ENCODE data around the gene RNU6-1. TPM values are rescaled to one million over a fixed set of nuclear protein-coding genes. Genes with fewer than 3 reads are reported as not detected.

The RNU6-1 gene
- total RNA-seq, 2 experiments from 2014 or later = not detected

- Histone ChIP-seq H3K4me3 (ENCODE audit: low read depth, low read length, poor library complexity, severe bottlenecking) (no peak overlapping the region), H3K79me2 (ENCODE audit: insufficient read depth, low read depth, low read length) (no peaks in the 10 kb centered on the region), H3K9me3 (ENCODE audit: low read length) (no peaks in the 10 kb centered on the region; the same call in 1 of the 2 replicates), H2AFZ (ENCODE audit: low read length) (0 out of 2 replicates have a peak overlapping the region, but pooled peaks have one; percentile 9), H3K4me1 (ENCODE audit: insufficient read depth, low read length, poor library complexity, severe bottlenecking) (peaks cover 30% of the 10 kb centered on the region), H3K27ac (ENCODE audit: low read depth, low read length, poor library complexity, severe bottlenecking) (no peak overlapping the region), H3K4me2 (ENCODE audit: low read length) (no peak overlapping the region), H3K36me3 (ENCODE audit: insufficient read depth, low read length) (no peaks in the 10 kb centered on the region), H4K20me1 (ENCODE audit: insufficient read depth, low read length) (no peaks in the 10 kb centered on the region), H3K9me2 (ENCODE audit: insufficient read depth, low read length) (no peaks in the 10 kb centered on the region)
- TF ChIP-seq EZH2phosphoT487 (IDR thresholded peaks at IDR 0.05; ENCODE audit: borderline replicate concordance, low read depth, low read length) = no peak
- TF ChIP-seq, protein P1, sequence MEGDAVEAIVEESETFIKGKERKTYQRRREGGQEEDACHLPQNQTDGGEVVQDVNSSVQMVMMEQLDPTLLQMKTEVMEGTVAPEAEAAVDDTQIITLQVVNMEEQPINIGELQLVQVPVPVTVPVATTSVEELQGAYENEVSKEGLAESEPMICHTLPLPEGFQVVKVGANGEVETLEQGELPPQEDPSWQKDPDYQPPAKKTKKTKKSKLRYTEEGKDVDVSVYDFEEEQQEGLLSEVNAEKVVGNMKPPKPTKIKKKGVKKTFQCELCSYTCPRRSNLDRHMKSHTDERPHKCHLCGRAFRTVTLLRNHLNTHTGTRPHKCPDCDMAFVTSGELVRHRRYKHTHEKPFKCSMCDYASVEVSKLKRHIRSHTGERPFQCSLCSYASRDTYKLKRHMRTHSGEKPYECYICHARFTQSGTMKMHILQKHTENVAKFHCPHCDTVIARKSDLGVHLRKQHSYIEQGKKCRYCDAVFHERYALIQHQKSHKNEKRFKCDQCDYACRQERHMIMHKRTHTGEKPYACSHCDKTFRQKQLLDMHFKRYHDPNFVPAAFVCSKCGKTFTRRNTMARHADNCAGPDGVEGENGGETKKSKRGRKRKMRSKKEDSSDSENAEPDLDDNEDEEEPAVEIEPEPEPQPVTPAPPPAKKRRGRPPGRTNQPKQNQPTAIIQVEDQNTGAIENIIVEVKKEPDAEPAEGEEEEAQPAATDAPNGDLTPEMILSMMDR (conservative IDR thresholded peaks at IDR 0.05; ENCODE audit: low read length) = no peak
- peak; percentile 13 for DNase-seq (ENCODE audit: low spot score)
- BruUV-seq (replicated peaks) = no TSS peak
- intact Hi-C loops (cut with micrococcal nuclease; ENCODE audit: unreplicated experiment) = no loop called here
- CTCF ChIA-PET (ENCODE audit: unreplicated experiment) = no interaction called here
- POLR2A ChIA-PET = interaction anchor here (0.8 kb wide), 1 partner anchor 106 kb away, joined by 3 read pairs; no protein-coding TSS in a partner anchor
Observed at GRCh38 chr15:67880651-67881182, 40.9 kb upstream of the RNU6-1 start.

GRCh38 chr15:67879440-67880129 lies 39.7 kb upstream of the RNU6-1 start:
- Histone ChIP-seq H3K79me2 (ENCODE audit: insufficient read depth, low read depth, low read length) (no peaks in the 10 kb centered on the region), H4K20me1 (ENCODE audit: insufficient read depth, low read length) (no peaks in the 10 kb centered on the region), H3K4me2 (ENCODE audit: low read length) (no peak overlapping the region), H3K4me1 (ENCODE audit: insufficient read depth, low read length, poor library complexity, severe bottlenecking) (peaks cover 26% of the 10 kb centered on the region), H3K9me2 (ENCODE audit: insufficient read depth, low read length) (no peaks in the 10 kb centered on the region), H3K4me3 (ENCODE audit: low read depth, low read length, poor library complexity, severe bottlenecking) (no peak overlapping the region), H3K27ac (ENCODE audit: low read depth, low read length, poor library complexity, severe bottlenecking) (no peak overlapping the region), H2AFZ (ENCODE audit: low read length) (no peak overlapping the region), H3K9me3 (ENCODE audit: low read length) (no peaks in the 10 kb centered on the region), H3K36me3 (ENCODE audit: insufficient read depth, low read length) (no peaks in the 10 kb centered on the region)
- no peak for DNase-seq (ENCODE audit: low spot score)
- BruUV-seq (replicated peaks) = no TSS peak
- CTCF ChIA-PET (ENCODE audit: unreplicated experiment) = no interaction called here
- POLR2A ChIA-PET = interaction anchor here (0.8 kb wide), 1 partner anchor 108 kb away, joined by 3 read pairs; no protein-coding TSS in a partner anchor
- no peak for TF ChIP-seq EZH2phosphoT487 (IDR thresholded peaks at IDR 0.05; ENCODE audit: borderline replicate concordance, low read depth, low read length)
- TF ChIP-seq, protein P1 (conservative IDR thresholded peaks at IDR 0.05; ENCODE audit: low read length) = no peak
- intact Hi-C loops (cut with micrococcal nuclease; ENCODE audit: unreplicated experiment) = no loop called here

GRCh38 chr15:67878712-67879206 lies 38.9 kb upstream of the RNU6-1 start:
- no peak overlapping the region for H3K27ac ChIP-seq (ENCODE audit: low read depth, low read length, poor library complexity, severe bottlenecking)
- DNase-seq (ENCODE audit: low spot score) = no peak
- H3K9me2 ChIP-seq (ENCODE audit: insufficient read depth, low read length) = no peaks in the 10 kb centered on the region
- TF ChIP-seq, protein P1 (conservative IDR thresholded peaks at IDR 0.05; ENCODE audit: low read length) = no peak
- TF ChIP-seq EZH2phosphoT487 (IDR thresholded peaks at IDR 0.05; ENCODE audit: borderline replicate concordance, low read depth, low read length) = no peak
- H3K79me2 ChIP-seq (ENCODE audit: insufficient read depth, low read depth, low read length) = no peaks in the 10 kb centered on the region
- no peak overlapping the region for H3K4me2 ChIP-seq (ENCODE audit: low read length)
- ChIA-PET POLR2A (no interaction called here), CTCF (ENCODE audit: unreplicated experiment) (no interaction called here)
- no peaks in the 10 kb centered on the region for H3K36me3 ChIP-seq (ENCODE audit: insufficient read depth, low read length)
- no peak overlapping the region for H3K4me3 ChIP-seq (ENCODE audit: low read depth, low read length, poor library complexity, severe bottlenecking)
- peaks cover 20% of the 10 kb centered on the region for H3K4me1 ChIP-seq (ENCODE audit: insufficient read depth, low read length, poor library complexity, severe bottlenecking)
- H2AFZ ChIP-seq (ENCODE audit: low read length) = no peak overlapping the region
- no peaks in the 10 kb centered on the region for H3K9me3 ChIP-seq (ENCODE audit: low read length)
- BruUV-seq (replicated peaks) = no TSS peak
- no peaks in the 10 kb centered on the region for H4K20me1 ChIP-seq (ENCODE audit: insufficient read depth, low read length)
- intact Hi-C loops (cut with micrococcal nuclease; ENCODE audit: unreplicated experiment) = no loop called here
